NCI-H446 treated with DMSO at 0.1 percent for 48 hours (cell line): ENCODE measurements around the gene IKBKE.

Experiments used
- DNase-seq: peaks from one replicate; lab custom pipeline; 2025; lab: John Stamatoyannopoulos, UW

IKBKE gene

GRCh38 chr1:206541236-206541833 lies 71.1 kb downstream of the IKBKE start:
- DNase-seq = no peak

- peak; percentile 9 for DNase-seq
These were observed 74.4 kb downstream of the IKBKE start for GRCh38 chr1:206544562-206545257.

- DNase-seq = no peak
These were observed 75.1 kb downstream of the IKBKE start for GRCh38 chr1:206545351-206545750.
